Ishikawa (cell line): Measurements from ENCODE around the gene SUPT6H.
A peak's percentile ranks its signal among the peaks of the same experiment; 100 is the strongest.

Experiments
- CEBPB ChIP-seq: IDR thresholded peaks from 2 replicates; pipeline ENCODE4 v1.6.1; 2012
- CREB1 ChIP-seq: IDR thresholded peaks from 2 replicates; pipeline ENCODE4 v1.6.1; 2012; ENCODE audit warnings: low read depth
- EGR1 ChIP-seq: IDR thresholded peaks from 2 replicates; pipeline ENCODE4 v1.6.1; 2012
- EP300 ChIP-seq: IDR thresholded peaks from 2 replicates; pipeline ENCODE4 v1.6.1; 2012; ENCODE audit warnings: borderline replicate concordance
- FOXM1 ChIP-seq: IDR thresholded peaks from 2 replicates; pipeline ENCODE4 v1.6.1; 2012; ENCODE audit warnings: low read depth, borderline replicate concordance
- NFIC ChIP-seq: IDR thresholded peaks from 2 replicates; pipeline ENCODE4 v1.6.1; 2012
- RAD21 ChIP-seq: IDR thresholded peaks from 2 replicates; pipeline ENCODE4 v1.6.1; 2012; ENCODE audit warnings: low read depth
- TAF1 ChIP-seq: IDR thresholded peaks from 2 replicates; pipeline ENCODE4 v1.6.1; 2012; ENCODE audit warnings: low read depth, mild to moderate bottlenecking
- TCF12 ChIP-seq: IDR thresholded peaks from 2 replicates; pipeline ENCODE4 v1.6.1; 2012; ENCODE audit warnings: low read depth
- TEAD4 ChIP-seq: IDR thresholded peaks from 2 replicates; pipeline ENCODE4 v1.6.1; 2012
- USF1 ChIP-seq: IDR thresholded peaks from 2 replicates; pipeline ENCODE4 v1.6.1; 2012
- YY1 ChIP-seq: IDR thresholded peaks from 2 replicates; pipeline ENCODE4 v1.6.1; 2012; ENCODE audit warnings: low read depth
- ZBTB7A ChIP-seq: IDR thresholded peaks from 2 replicates; pipeline ENCODE4 v1.6.1; 2012; ENCODE audit warnings: low read depth
- TF ChIP-seq, protein P1 (sequence below): IDR thresholded peaks from 2 replicates; pipeline ENCODE4 v1.6.1; 2012; ENCODE audit warnings: low read depth, mild to moderate bottlenecking
- TF ChIP-seq, protein P2 (sequence below): IDR thresholded peaks from 2 replicates; pipeline ENCODE4 v1.6.1; 2012

The SUPT6H gene

DNA sequence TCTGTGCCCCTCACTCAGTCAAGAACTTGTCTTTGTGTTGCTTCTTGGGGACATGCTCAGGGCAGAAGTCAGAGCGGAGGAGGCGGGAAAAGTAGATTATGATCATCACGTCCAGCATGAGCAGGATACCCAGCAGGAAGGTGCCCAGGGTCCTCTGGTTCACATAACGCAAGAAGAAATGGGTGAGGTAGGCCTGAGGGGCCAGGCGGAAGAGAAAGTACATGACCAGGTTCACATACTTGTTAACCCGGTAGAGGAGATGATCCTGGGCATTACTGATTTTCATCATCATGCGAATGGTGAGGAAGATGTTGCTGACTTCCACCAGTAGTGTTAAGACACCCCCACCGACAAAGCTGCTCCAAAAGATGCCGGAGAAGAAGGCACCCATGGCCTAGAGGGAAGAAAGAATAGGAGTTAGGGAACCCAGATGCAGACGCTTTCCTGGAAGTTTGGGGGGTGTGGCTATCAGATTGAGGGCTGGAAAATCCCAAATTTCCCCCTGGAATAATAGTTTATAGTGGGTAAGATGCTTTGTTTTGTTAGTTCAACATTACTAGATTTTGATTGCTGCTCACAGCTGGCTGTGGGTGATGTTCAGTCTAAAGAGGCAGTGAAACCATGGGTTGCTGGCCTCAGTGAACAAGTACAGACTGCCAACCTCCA is 62.6 kb downstream of the SUPT6H start:
- TF ChIP-seq FOXM1 (no peak), RAD21 (no peak), YY1 (no peak), TAF1 (no peak), EP300 (no peak), CREB1 (no peak), CEBPB (no peak), TEAD4 (no peak), EGR1 (no peak), USF1 (no peak), ZBTB7A (no peak), NFIC (no peak), TCF12 (no peak)
- TF ChIP-seq, protein P1, sequence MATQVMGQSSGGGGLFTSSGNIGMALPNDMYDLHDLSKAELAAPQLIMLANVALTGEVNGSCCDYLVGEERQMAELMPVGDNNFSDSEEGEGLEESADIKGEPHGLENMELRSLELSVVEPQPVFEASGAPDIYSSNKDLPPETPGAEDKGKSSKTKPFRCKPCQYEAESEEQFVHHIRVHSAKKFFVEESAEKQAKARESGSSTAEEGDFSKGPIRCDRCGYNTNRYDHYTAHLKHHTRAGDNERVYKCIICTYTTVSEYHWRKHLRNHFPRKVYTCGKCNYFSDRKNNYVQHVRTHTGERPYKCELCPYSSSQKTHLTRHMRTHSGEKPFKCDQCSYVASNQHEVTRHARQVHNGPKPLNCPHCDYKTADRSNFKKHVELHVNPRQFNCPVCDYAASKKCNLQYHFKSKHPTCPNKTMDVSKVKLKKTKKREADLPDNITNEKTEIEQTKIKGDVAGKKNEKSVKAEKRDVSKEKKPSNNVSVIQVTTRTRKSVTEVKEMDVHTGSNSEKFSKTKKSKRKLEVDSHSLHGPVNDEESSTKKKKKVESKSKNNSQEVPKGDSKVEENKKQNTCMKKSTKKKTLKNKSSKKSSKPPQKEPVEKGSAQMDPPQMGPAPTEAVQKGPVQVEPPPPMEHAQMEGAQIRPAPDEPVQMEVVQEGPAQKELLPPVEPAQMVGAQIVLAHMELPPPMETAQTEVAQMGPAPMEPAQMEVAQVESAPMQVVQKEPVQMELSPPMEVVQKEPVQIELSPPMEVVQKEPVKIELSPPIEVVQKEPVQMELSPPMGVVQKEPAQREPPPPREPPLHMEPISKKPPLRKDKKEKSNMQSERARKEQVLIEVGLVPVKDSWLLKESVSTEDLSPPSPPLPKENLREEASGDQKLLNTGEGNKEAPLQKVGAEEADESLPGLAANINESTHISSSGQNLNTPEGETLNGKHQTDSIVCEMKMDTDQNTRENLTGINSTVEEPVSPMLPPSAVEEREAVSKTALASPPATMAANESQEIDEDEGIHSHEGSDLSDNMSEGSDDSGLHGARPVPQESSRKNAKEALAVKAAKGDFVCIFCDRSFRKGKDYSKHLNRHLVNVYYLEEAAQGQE: no peak
- TF ChIP-seq, protein P2, sequence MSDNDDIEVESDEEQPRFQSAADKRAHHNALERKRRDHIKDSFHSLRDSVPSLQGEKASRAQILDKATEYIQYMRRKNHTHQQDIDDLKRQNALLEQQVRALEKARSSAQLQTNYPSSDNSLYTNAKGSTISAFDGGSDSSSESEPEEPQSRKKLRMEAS: no peak

- TF ChIP-seq NFIC (no peak), CEBPB (no peak), FOXM1 (0 out of 2 replicates have a peak, but pooled peaks have one; percentile 2), EGR1 (no peak), EP300 (0 out of 2 replicates have a peak, but pooled peaks have one; percentile 7)
These were observed 63.2 kb downstream of the SUPT6H start for GRCh38 chr17:28725166-28725659.

DNA sequence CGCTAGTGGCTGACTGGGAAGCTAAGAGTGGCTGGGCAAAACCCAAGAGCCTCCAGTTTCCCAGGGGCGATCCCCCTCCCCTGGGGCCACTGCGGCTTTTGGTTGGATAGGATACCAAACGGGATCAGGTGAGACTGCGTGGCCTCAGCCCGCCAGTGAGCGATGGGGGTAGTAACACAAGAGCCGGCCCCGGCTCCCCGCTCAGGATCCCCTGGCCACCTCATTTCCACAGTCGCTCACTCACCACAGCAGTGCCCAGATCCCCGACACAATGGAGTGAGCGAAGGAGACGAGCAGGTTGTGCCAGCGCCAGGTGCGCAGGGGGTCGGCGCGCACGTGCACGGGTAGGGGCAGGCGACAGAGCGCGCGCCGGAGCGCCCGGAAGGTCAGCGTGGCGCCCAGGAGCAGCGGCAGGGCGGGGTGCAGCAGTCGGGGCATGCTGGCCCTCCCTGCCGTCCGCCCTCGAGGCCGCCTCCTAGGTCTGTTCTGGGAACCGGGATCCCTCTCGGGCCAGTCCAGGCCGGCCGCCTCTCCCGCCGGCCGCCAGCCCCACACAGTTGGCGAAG is 63.7 kb downstream of the SUPT6H start:
- TF ChIP-seq TAF1 (peak; percentile 64), RAD21 (no peak; the same call in 1 of the 2 replicates), FOXM1 (0 out of 2 replicates have a peak, but pooled peaks have one; percentile 6), CREB1 (no peak), TEAD4 (0 out of 2 replicates have a peak, but pooled peaks have one; percentile 47), ZBTB7A (peak; percentile 22), NFIC (peak; percentile 72), EGR1 (no peak), TCF12 (peak; percentile 64), EP300 (peak; percentile 42), USF1 (peak; percentile 70), CEBPB (0 out of 2 replicates have a peak, but pooled peaks have one; percentile 1), YY1 (peak; percentile 78)
- TF ChIP-seq, protein P1: no peak
- TF ChIP-seq, protein P2: peak; percentile 98

- TF ChIP-seq EGR1 (0 out of 2 replicates have a peak, but pooled peaks have one; percentile 62), USF1 (no peak), NFIC (no peak)
These were observed 64.2 kb downstream of the SUPT6H start, which contains the start of gene TLCD1 for GRCh38 chr17:28726226-28726626. Gene TLCD1, minus strand, starts transcription at chr17:28726233. Its CDS starts 136 bp downstream, at chr17:28726097.
